Stimulated activated CD4-positive, alpha-beta T cell treated with anti-CD3 and anti-CD28 coated beads, Interleukin-15, amount 100 ng/mL, for 1 hour (primary cell): ENCODE measurements around the gene MYO5B.

Source experiments
- DNase-seq, 2 donors: peaks; one replicate each; pipeline ENCODE4 v3.0.0-alpha.2; 2020; ENCODE audit warnings: low read depth in 1 of 2, low spot score in 1 of 2

MYO5B gene

DNA sequence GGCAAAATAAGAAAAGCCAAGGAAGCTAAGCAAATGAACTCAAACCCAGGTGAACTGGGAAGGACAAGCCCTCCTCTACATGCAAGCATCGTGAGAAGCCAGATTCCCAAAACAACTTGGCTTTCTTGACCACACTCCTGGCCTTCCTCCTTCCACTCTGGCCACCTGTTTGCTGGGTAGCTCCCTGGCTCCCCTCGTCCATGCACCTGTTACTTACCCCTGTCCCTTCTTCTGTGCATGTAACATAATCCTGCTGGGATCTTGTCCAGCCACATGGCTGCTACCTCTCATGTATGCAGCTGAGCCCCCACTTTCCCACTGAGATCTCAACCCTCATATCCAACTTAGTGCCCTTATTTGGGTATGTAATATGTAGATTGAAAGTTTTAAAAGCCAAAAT is 121.6 kb downstream of the MYO5B start:
- DNase-seq = no peak

DNA sequence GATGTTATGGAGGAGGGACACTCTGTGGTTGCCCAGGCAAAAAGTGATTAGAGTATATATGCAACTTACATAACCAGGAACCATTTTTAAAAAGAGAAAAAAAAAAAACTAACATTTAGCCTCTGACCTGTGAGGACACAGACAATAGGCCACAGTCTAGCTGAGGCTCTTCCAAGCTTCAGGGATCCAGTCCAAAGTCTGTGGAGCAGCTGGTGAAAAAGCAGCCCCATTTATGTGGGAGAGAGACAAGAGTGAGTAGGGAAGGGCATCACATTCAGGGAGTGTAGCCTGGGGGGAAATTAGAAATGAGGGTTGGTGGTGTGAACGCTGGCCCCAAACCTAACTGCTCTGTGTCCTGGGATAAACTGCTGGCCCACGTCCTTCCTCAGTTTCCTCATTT is 122.8 kb downstream of the MYO5B start:
- no peak for DNase-seq

DNA sequence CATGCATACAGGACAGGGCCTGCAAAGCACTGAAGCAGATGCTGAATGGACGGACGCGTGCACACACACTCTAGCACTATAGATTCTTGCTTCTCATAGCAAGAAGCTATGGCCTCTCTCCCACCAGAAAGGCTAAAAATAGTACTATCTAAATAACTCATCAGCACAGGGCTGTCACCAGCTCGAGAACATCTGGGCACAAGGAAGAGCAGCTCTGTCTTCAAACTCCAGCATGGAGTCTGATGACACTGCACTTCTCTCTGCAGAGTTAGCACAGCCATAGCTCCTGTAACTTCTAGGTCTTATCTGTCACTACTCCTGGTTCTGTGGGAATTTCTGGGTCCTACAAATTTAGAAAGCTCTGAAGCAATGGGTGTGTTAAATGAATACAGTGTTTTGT is 123.5 kb downstream of the MYO5B start:
- DNase-seq = no peak

DNA sequence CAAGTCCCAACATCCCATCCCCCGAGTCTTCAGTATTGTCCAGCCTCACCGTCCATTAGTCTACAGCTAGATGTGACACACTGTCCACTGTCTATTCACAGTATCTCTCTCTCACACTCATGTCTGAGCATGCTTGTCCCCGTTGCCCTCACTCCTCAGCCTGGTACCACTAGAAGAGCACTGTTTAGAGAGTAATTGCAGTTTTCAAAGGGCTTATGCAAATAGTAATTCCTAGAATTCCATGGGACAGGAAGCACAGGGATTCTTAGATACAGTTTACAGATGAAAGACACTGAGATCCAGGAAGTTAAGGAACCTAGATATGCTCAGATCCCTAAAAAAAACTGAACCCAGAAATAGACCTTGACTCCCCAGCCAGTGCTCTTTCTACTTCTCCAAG is 125.5 kb downstream of the MYO5B start:
- no peak for DNase-seq

DNA sequence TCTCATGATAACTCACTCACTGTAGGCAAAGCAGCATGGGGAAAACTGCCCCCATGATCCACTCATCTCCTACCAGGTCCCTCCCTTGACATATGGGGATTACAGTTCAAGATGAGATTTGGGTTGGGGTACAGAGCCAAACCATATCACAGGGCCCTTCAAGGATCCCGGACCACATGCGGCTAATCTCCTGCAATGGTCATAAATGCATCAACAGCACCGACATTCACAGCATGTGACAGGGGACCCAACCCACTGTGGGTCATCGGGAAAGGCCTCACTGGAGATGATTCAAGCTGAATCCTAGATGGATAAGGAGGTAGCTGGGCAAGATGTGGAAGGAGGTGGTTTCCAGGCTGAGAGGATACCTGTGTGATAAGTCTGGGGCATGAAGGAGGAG is 129.4 kb downstream of the MYO5B start:
- DNase-seq = no peak

DNA sequence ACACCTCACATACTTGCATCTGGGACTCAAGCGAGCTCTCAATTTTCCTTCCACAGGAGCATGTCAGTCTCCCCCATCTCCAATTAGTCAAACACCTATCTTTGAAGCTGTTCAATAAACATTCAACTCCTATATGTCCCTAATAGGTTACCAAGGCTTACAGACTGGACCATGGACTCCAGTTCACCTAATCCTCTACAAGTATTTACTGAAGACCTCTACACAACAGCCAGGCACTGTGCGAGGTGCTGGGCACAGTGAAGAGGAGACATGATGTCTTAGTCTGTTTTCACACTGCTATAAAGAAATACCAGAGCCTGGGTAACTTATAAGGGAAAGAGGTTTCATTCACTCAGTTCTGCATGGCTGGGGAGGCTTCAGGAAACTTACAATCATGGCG is 129.9 kb downstream of the MYO5B start:
- DNase-seq = no peak

DNA sequence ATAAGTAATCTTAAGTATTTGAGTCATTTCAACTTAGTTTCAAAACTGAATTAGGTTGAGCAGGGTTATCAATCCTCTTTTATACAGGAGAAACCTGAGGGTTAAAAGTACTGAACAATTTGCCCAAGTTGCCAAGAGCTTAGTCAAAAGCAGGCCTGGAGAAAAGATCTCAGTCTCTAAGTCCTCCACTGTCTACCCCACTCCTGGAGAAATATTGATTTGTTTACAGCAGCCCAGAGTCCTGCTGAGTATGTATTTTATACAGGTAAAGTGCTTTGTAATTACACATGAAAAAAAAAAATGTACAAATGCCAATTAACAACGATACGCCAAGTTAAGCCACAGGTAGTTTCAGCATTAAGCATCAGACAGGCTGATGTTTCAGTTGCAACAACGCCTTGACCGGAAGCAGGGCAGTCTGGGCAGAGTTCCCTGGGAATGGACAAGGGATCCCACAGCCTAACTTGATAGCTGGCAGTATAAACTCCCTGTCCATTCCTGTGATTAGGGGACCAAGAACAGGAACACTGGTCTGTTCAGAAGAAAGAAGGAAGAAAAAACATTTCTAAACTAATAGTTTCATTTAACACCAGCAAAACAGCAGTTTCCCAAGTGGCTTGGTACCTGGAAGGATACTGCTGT is 132.9 kb downstream of the MYO5B start:
- DNase-seq = no peak

DNA sequence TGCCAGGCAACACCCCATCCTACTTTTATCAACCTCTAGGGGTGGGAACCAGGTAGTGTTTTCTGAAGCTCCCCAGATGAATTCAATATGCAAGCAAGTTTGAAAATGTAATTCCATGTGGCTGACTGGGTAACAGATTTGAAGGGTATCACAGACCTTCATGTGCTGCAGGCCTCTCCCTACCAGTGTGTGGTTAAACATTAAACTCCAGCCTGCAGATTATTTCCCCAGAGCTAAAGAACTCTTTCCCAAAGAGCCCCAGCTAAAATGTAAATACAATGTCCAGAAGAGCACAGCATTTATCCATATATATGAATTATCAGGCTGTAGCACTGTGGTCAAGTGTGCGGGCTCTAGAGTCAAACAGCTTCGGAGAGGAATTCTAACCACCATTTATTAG is 134.1 kb downstream of the MYO5B start:
- DNase-seq = no peak

DNA sequence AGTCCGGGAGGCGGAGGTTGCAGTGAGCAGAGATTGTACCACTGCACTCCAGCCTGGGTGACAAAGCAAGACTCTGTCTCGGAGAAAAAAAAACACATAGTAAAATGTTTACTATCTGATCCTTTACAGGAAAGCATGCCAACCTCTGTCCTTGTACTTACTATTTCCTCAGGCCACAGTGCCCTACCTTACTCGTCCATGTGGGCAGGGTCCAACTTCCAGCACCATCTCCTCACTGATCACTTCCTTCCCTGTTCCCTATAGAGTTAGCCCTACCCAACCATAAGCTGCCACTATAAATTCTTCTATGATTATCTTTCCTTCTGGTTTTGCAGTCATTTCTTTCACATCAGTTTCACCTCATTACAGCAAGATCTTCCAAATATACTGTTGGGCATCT is 136.2 kb downstream of the MYO5B start:
- no peak for DNase-seq

DNA sequence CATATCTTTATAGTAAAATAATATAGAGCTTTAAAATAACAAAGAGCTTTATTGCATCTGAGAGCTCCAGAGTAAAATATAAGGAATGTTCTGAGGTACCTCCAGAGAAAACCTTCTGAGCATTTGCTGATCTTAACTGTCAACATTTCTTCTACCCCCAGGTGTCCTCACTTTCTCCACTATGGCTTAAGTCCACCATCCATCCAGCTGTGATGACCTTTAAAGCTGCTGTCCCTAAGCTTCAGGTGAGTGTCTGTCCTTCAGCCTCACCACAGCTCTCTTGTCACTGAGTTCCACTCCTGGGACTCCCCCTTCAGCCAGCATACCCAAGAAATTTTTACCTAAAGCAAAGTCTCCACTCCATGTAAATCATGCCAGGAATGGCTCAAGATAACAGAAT is 137.9 kb downstream of the MYO5B start:
- DNase-seq = no peak

DNA sequence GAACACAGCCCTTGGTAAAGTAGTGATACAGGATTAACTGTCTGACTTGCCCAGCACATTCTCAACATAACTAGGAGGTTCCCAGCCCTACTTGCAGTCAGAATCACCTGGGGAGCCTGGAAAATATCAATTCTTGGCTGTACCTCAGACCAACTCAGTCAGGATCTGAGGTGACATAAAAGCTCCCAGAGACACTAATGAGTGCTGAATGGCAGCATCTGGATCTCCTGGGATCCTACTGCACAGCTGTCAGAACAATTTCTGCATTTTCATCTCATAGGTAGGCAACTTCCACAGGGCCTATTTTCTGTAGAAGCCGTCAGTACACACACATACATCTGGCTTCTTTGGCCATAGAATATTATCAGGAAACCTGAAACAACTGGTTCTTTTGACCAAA is 138.8 kb downstream of the MYO5B start:
- no peak for DNase-seq

DNA sequence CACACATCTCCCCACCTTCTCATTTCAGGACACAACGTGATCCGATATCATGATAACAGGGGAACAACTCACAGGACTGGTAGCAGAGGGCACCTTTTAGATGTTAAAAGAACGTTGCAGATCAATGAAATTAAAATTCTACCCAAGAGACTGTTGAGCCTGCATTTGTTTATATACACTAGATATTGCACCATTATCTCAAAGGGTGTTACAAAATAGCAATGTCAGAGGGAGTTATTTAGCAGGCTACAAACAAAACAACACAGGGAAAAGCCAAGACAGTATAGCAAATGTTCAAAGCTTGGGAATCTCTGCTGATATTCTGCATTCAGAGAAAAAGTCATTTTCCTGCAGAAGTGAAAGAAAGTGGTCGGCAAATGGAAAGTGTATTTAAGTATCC is 139.5 kb downstream of the MYO5B start:
- no peak for DNase-seq

DNA sequence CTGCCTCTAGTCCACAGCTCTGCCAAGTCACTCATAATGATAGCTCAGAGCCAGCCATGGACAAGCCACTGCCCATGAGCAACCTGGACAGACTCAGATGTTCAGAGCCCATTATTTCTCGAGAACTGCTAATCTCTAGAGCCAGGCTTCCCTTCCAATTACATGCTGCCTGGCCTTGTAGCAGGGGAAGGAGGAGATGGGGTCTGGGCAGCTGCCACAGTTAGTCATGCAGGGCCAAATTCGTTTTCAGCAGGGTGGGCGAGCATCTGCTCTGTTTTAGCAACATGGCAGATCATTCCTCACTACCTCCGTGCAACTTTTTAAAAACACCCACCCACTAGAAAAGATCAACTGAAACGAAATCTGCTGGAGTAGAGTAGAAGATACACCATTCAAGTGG is 141.8 kb downstream of the MYO5B start:
- DNase-seq = no peak

DNA sequence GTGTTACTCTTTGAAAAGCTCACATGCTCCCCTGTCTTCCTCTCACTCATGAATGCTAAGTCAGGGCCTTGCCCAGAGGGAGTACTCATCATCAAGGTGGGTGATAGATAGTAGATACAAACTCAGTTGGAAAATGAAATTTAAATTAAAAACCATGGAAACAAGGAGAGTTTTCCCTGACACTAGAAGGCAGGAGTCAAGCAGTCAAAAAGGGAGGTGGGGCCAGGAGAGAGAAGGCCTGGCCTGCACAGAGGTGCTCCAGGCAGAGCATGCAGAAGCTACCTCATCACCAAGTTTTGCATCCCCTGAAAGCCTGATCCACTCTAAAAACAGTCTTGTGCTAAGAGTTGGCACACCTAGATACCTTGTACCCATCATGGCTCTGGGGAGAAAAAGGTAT is 143.7 kb downstream of the MYO5B start:
- DNase-seq = no peak

DNA sequence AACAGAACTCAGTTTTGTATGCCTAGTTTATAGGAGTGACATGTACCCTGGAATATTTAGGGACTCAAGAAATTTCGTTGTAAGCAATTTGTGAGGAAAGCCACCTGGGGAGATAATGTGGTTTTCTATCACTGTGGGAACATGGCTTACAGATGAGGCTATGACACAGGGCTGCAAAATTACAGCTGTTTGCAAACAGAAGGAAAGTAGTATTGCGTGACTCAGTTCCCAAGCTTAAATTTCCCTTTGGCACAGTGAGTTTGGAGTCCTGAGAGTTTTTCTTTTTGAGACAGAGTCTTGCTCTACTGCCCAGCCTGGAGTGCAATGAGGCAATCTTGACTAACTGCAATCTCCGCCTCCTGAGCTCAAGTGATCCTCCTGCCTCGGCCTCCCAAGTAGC is 149.8 kb downstream of the MYO5B start:
- no peak for DNase-seq

DNA sequence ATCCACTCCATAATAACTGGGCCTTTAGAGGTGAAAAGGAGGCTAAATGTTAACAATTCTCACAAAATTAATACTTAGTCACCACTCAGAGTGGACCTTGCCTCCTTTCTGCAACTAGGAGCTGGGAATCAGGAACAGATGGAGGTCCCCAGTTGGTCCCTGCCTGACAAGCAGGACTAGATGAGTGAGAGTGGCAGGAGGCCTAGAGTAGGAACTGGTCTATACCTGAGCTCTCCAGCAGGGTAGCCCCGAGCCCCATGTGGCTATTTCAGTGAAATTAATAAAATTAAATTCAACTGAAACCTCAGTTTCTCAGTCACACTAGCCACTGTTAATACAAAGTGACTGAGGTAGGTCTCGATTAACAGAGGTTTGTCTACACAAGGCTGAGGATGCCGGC is 150.5 kb downstream of the MYO5B start:
- DNase-seq = no peak

DNA sequence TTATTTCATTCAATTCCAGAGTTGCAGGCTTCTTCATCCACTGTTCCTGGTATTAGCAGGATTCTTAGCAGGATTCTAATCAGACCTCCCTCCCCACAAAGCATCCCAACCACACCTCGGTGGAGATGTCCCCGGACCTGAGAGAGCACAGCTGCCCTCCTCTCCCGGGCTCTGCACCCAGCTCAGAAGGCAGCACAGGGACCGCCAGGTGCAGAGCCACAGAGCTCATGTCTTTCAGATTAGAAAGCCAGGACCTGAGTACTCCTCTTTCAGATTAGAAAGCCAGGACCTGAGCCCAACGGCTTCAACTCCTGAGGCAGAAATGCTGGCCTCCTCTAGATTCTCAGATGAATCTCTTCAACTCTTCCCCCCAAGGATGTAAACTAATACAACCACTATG is 152.3 kb downstream of the MYO5B start:
- no peak for DNase-seq

DNA sequence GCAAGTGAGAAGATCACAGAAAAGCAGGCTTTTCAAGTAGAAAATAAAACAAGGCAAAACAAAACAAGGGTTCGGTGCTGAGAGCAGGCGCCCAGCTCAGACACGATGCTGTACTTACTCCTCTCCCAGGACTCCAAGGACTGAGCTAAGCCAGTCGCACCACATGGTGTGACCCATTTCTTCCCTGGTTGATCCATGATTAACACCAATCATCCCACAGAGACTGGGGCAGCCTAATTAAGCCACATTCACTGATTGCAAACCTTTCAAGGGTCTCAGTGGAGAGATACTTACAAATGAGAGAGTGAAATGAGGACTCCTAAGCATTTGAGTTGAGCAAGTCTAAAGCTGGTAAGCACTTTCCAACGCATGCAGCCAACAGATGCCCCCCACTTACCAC is 155.2 kb downstream of the MYO5B start:
- DNase-seq = no peak

DNA sequence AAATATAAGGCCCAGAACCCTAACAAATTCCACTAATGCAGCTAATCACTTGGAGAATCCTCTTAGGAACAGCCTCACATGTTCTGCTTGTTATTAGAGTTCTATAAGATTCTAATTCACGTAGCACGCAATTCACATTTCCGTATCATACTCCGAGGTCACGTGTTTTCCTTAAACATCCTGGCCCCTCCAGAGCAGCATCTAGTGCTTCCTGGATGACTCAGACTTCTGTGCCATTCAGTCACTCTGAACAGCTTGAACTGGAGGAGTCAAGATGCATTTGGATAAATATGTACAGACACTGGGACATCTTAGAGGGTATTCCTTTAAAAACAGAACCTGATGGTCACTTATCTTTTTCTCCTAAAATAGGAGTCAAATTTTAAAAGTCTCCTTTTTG is 156.5 kb downstream of the MYO5B start:
- DNase-seq = no peak

DNA sequence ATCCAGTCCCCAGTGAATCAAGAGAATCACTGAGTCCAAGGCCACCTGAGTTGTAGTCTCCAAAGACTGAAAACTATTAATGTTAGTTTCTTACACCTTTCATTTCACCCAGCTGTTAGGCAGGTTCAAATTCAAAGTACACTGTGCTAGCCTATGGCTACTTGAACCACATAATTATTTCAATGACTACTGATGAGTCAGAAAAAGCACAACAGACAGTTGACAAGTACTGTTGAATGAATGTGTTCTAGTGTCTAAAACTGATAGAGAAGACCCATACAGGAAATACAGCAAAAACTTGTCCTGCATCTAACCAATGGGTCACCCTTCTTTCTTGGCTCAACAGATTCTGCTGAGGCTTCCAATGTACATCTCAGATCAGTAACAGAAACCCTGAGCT is 160.9 kb downstream of the MYO5B start:
- DNase-seq = no peak

DNA sequence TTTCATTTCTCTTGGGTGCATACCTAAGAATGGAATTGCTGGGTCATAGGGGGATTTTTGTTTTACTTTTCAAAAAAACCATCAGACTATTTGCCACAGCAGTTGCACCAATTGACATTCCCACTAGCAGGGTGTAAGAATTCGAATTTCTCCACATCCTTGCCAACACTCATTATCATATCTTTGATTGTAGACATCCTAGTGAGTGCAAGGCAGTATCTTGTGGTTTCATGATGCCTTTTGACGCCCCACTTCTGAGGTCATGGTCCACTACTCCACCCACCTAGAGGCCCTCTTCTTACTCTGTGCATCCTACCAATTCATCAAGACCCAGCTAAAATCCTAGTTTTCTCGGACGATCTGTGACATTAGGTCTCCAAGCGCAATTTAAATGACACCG is 161.9 kb downstream of the MYO5B start:
- no peak for DNase-seq

DNA sequence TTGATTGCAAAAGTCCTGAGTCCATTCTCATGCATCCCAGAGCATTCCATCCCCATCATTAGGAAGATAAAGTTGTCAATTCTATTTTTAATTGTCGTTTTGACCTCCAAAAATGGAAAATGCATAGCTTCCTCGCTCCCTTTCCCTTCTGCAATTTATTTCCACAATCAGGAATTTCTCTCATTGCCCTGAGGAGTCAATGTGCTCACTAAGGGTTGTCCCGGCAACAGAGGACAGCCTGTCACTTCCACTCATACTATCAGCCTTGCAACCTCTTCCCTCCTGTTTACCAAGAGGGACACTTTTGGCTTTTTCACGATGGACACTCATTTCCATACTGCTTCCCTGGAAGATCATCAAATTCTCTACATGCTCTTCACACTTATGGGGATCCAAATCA is 164.8 kb downstream of the MYO5B start:
- no peak for DNase-seq

DNA sequence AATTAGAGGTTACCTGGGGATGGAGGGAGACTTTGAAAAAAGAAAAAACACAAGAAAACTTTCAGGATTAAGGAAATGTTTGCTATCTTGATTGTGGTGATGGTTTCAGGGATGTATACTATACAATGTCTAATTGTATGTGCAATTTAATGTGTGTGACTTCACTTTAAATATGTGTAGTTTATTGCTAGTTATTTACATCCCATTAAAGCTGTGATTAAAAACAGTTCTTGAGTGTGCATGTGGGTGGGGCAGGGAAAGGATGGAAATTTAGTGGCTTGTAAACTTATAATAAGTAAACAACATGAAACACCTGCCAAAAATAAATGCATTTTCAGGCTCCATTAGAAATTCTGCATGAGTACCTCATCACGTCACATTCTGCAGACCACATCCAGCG is 167.0 kb downstream of the MYO5B start:
- no peak for DNase-seq

DNA sequence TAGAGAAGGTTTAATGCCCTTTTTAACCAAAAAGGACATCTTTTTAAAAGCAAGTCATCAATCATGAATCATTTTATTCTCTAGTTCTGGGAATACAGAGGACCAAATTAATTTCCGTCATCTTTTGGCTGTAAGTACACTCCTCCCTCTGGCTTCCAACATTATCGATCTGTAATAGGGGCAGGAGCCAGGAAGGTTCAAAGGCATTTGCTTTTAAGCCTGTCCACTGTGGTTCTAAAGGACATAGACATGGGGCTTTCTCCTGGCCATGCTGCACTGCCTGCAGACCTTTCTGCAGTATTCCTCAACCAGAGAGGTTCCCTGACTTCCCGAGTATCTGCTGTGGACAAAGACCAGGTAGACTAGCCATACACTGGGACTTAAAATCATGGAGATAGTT is 170.5 kb downstream of the MYO5B start:
- no peak for DNase-seq
